HFFc6 (cell line): Measurements from ENCODE around the gene ACTR1A. TPM values are rescaled to one million over a fixed set of nuclear protein-coding genes. Genes with fewer than 3 reads are reported as not detected.

Source experiments
- DNase-seq: peaks from one replicate; pipeline ENCODE4 v3.0.0-alpha.2; 2018
- H3K27ac Mint-ChIP-seq: 2 replicates; pipeline ENCODE4 v1.8.0; 2020; ENCODE audit warnings: mild to moderate bottlenecking, mixed read lengths
- H3K27me3 Mint-ChIP-seq: 2 replicates; pipeline ENCODE4 v1.8.0; 2021; ENCODE audit warnings: mild to moderate bottlenecking, moderate library complexity, mixed read lengths; ENCODE audit not compliant: insufficient read depth
- H3K36me3 Mint-ChIP-seq: 2 replicates; pipeline ENCODE4 v1.8.0; 2021; ENCODE audit warnings: low read depth, mixed read lengths
- H3K4me1 Mint-ChIP-seq: 2 replicates; pipeline ENCODE4 v1.8.0; 2020; ENCODE audit warnings: low read depth, mixed read lengths
- H3K4me3 Mint-ChIP-seq: 2 replicates; pipeline ENCODE4 v1.8.0; 2020; ENCODE audit warnings: mild to moderate bottlenecking, moderate library complexity, mixed read lengths
- H3K9me3 Mint-ChIP-seq: 2 replicates; pipeline ENCODE4 v1.8.0; 2020; ENCODE audit warnings: mild to moderate bottlenecking, mixed read lengths
- total RNA-seq, 6 experiments: library from RNA; stranded (reverse); fragmentation: NEBNext Ultra II Directional; extraction: Animal tissue kit (Norgen Biotek cat#: 25700); gene quantifications; 2 replicates in 1 of 6; 3 replicates in 5 of 6; pipeline ENCODE4 v1.2.3, GENCODE V29; 2021
- TF ChIP-seq, protein P1 (sequence below): fragments of 200-600 bp; sonication (generic); IDR thresholded peaks from 2 replicates; pipeline ENCODE4 v1.5.0; 2021; ENCODE audit warnings: antibody characterized with exemption, mild to moderate bottlenecking

The ACTR1A gene
- total RNA-seq, 6 experiments from 2014 or later = 125 to 175 (median 152) TPM

DNA sequence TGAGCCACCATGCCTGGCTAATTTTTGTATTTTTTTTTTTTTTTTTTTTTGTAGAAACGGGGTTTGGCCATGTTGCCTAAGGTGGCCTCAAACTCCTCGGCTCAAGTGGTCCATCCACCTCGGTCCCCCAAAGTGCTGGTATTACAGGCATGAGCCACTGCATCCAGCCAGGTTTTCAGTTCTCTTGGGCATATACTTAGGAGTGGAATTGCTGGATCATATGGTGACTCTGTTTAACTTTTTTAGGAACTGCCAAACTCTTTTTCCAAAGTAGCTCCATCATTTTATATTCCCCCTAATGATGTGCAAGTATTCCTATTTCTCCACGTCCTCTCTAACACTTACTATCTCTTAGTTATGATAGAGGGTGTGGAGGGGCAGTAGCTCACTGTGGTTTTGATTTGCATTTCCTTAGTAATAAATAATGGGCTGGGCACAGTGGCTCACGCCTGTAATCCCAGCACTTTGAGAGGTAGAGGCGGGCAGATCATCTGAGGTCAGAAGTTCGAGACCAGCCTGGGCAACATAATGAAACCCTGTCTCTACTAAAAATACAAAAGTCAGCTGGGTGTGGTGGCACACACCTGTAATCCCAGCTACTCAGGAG, 42.9 kb upstream of the ACTR1A start:
- no peak overlapping the region for H3K27ac Mint-ChIP-seq
- peaks cover 4% of the 10 kb centered on the region; the same call in 1 of the 2 replicates for H3K36me3 Mint-ChIP-seq
- H3K9me3 Mint-ChIP-seq = no peaks in the 10 kb centered on the region
- peaks cover 5% of the 10 kb centered on the region; the same call in 1 of the 2 replicates for H3K27me3 Mint-ChIP-seq
- DNase-seq = no peak
- peaks cover 44% of the 10 kb centered on the region for H3K4me1 Mint-ChIP-seq
- TF ChIP-seq, protein P1, sequence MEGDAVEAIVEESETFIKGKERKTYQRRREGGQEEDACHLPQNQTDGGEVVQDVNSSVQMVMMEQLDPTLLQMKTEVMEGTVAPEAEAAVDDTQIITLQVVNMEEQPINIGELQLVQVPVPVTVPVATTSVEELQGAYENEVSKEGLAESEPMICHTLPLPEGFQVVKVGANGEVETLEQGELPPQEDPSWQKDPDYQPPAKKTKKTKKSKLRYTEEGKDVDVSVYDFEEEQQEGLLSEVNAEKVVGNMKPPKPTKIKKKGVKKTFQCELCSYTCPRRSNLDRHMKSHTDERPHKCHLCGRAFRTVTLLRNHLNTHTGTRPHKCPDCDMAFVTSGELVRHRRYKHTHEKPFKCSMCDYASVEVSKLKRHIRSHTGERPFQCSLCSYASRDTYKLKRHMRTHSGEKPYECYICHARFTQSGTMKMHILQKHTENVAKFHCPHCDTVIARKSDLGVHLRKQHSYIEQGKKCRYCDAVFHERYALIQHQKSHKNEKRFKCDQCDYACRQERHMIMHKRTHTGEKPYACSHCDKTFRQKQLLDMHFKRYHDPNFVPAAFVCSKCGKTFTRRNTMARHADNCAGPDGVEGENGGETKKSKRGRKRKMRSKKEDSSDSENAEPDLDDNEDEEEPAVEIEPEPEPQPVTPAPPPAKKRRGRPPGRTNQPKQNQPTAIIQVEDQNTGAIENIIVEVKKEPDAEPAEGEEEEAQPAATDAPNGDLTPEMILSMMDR = no peak
- no peak overlapping the region for H3K4me3 Mint-ChIP-seq

DNA sequence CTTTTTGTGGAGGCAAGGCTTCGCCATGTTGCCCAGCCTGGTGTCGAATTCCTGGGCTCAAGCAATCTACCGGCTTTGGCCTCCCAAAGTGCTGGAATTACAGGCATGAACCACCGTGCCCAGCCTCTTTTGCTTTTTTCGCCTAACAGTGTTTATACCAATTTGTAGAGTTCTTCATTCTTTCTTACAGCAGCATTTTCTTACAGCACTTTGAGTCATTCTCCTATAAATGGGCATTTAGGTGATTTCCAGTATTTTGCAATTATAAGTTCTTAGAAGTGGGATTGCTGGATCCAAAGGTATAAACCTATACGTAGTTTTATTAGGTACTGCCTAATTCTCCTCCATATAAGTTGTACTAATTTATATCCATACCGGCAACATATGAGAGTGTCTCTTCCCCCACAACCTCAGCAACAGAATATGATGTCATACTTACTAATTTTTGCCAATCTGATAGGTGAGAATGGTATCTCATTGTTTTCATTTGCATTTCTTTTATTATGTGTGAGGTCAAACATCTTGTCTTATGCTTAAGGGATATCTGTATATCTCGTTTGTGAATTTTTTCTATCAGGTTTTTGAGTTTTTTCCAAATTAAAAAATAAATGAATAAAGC, 40.4 kb upstream of the ACTR1A start:
- no peak overlapping the region for H3K4me3 Mint-ChIP-seq
- peaks cover 31% of the 10 kb centered on the region for H3K4me1 Mint-ChIP-seq
- H3K9me3 Mint-ChIP-seq = no peaks in the 10 kb centered on the region
- TF ChIP-seq, protein P1 = no peak
- peak overlapping the region; percentile 61 for H3K27ac Mint-ChIP-seq
- DNase-seq = peak; percentile 36
- no peaks in the 10 kb centered on the region; the same call in 1 of the 2 replicates for H3K27me3 Mint-ChIP-seq
- no peaks in the 10 kb centered on the region; the same call in 1 of the 2 replicates for H3K36me3 Mint-ChIP-seq

DNA sequence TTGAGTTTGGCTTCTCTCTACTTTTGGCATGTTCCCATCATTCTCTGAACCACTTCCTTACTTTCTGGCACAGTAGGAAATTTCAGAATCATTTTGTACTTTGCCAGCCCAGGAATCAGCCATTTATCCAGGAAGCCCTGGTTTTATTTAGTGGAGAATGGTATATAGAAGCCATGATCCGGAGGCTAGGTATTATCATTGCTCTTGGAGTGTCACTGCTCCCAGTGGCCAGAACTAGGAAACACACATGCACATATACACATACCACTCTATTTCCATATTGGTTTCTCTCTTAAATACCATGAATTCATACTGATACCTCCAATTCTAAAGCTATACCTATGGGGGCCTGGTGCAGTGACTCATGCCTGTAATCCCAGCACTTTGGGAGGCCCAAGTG, 37.5 kb upstream of the ACTR1A start:
- no peaks in the 10 kb centered on the region for H3K27me3 Mint-ChIP-seq

DNA sequence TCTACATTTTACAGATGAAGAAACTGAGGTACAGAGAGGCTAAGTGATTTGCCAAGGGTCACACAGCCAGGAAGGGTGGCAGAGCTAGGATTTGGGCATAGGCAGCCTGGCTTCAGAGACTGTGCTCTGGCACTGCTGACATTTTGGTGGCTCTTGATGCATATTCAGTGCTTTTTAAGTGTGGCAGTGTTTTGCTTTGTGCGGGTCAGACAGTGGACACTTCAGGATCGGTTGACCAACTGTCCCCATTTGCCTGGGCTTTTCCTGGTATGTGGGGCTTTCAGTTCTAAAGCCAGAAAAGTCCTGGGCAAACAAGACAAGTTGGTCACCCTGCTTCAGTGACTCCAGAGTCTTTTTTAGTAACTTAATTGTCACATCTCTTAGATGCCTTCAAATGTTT, 36.3 kb upstream of the ACTR1A start:
- H3K4me1 Mint-ChIP-seq = peaks cover 9% of the 10 kb centered on the region
- H3K27ac Mint-ChIP-seq = no peak overlapping the region
- H3K4me3 Mint-ChIP-seq = no peak overlapping the region
- TF ChIP-seq, protein P1 = no peak
- no peak for DNase-seq
- no peaks in the 10 kb centered on the region for H3K9me3 Mint-ChIP-seq
- H3K27me3 Mint-ChIP-seq = no peaks in the 10 kb centered on the region
- no peaks in the 10 kb centered on the region for H3K36me3 Mint-ChIP-seq

More for the DNA sequence above, 37.5 kb upstream of the ACTR1A start:
- no peaks in the 10 kb centered on the region for H3K9me3 Mint-ChIP-seq
- H3K36me3 Mint-ChIP-seq = no peaks in the 10 kb centered on the region; the same call in 1 of the 2 replicates
- peak; percentile 5 for DNase-seq
- no peak overlapping the region for H3K27ac Mint-ChIP-seq
- H3K4me1 Mint-ChIP-seq = peaks cover 9% of the 10 kb centered on the region
- H3K4me3 Mint-ChIP-seq = no peak overlapping the region
- TF ChIP-seq, protein P1 = peak; percentile 70

DNA sequence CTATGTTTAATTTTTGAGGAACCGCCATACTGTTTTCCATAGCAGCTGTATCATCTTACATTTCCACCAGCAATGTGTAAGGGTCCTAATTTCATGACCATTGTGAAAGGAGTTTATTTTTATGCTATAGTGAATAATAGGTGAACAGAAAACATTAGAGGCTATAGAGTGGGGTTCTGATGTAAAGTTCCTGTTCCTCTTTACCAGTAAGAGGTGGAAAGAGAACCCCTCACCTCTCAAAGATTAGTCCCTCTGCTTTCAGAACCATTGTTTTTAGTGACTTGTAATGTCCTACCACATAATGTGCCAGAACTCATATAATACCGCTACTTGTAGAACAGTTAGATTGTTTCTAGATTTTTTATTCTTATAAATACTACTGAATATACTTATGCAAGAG, 35.4 kb upstream of the ACTR1A start:
- Mint-ChIP-seq H3K27me3 (no peaks in the 10 kb centered on the region), H3K36me3 (peaks cover under 1% of the 10 kb centered on the region), H3K4me1 (peaks cover 6% of the 10 kb centered on the region), H3K27ac (no peak overlapping the region), H3K4me3 (no peak overlapping the region), H3K9me3 (no peaks in the 10 kb centered on the region)
- no peak for DNase-seq
- TF ChIP-seq, protein P1 = no peak
